Astrocyte (in vitro differentiated cells and primary cell): ENCODE measurements around the gene ATP10A. TPM values are rescaled to one million over a fixed set of nuclear protein-coding genes. Genes with fewer than 3 reads are reported as not detected.

Experiments
- DNase-seq: peaks from one replicate; pipeline ENCODE4 v3.0.0-alpha.2; 2010; ENCODE audit warnings: low read depth
- FAIRE-seq: peaks from 2 replicates; lab custom pipeline; 2011; peaks lifted over from hg19 to GRCh38; lab: Jason Lieb, UNC
- H2AFZ ChIP-seq: 2 replicates; pipeline ENCODE4 v1.6.0; 2012; ENCODE audit warnings: low read depth, low read length, inconsistent platforms
- H3K27ac ChIP-seq: 2 replicates; pipeline ENCODE4 v1.5.1; 2011; ENCODE audit warnings: low read depth, low read length, inconsistent platforms
- H3K27me3 ChIP-seq: 2 replicates; pipeline ENCODE4 v1.6.0; 2011; ENCODE audit warnings: low read length, inconsistent platforms; ENCODE audit not compliant: insufficient read depth
- H3K36me3 ChIP-seq: 2 replicates; pipeline ENCODE4 v1.5.1; 2011; ENCODE audit warnings: low read length, inconsistent platforms; ENCODE audit not compliant: insufficient read depth
- H3K4me1 ChIP-seq: 2 replicates; pipeline ENCODE4 v1.5.1; 2011; ENCODE audit warnings: low read length, inconsistent platforms; ENCODE audit not compliant: insufficient read depth
- H3K4me2 ChIP-seq: 2 replicates; pipeline ENCODE4 v1.6.0; 2012; ENCODE audit warnings: low read length, inconsistent platforms
- H3K4me3 ChIP-seq: 2 replicates; pipeline ENCODE4 v1.5.1; 2011; ENCODE audit warnings: low read depth, mild to moderate bottlenecking, low read length, inconsistent platforms; ENCODE audit not compliant: insufficient read depth
- H3K79me2 ChIP-seq: 2 replicates; pipeline ENCODE4 v1.6.0; 2012; ENCODE audit warnings: mild to moderate bottlenecking, low read length, inconsistent platforms; ENCODE audit not compliant: insufficient read depth
- H3K9ac ChIP-seq: 2 replicates; pipeline ENCODE4 v1.6.0; 2012; ENCODE audit warnings: mild to moderate bottlenecking, low read length, inconsistent platforms
- H3K9me3 ChIP-seq: 2 replicates; pipeline ENCODE4 v1.5.1; 2012; ENCODE audit warnings: low read depth, mild to moderate bottlenecking, low read length, inconsistent platforms; ENCODE audit not compliant: insufficient read depth
- H4K20me1 ChIP-seq: 2 replicates; pipeline ENCODE4 v1.6.0; 2012; ENCODE audit warnings: low read length, inconsistent platforms; ENCODE audit not compliant: insufficient read depth
- H3K27ac Mint-ChIP-seq: one replicate; pipeline ENCODE4 v1.8.0; 2021; ENCODE audit warnings: mild to moderate bottlenecking, mixed read lengths; ENCODE audit not compliant: unreplicated experiment
- H3K27me3 Mint-ChIP-seq: one replicate; pipeline ENCODE4 v1.8.0; 2021; ENCODE audit warnings: low read depth, mixed read lengths; ENCODE audit not compliant: unreplicated experiment
- H3K36me3 Mint-ChIP-seq: one replicate; pipeline ENCODE4 v1.8.0; 2021; ENCODE audit warnings: low read depth, mixed read lengths; ENCODE audit not compliant: unreplicated experiment
- H3K4me1 Mint-ChIP-seq: one replicate; pipeline ENCODE4 v1.8.0; 2021; ENCODE audit warnings: low read depth, mixed read lengths; ENCODE audit not compliant: unreplicated experiment
- H3K4me3 Mint-ChIP-seq: one replicate; pipeline ENCODE4 v1.8.0; 2021; ENCODE audit warnings: mild to moderate bottlenecking, moderate library complexity, mixed read lengths; ENCODE audit not compliant: unreplicated experiment
- H3K9me3 Mint-ChIP-seq: one replicate; pipeline ENCODE4 v1.8.0; 2021; ENCODE audit warnings: mild to moderate bottlenecking, mixed read lengths; ENCODE audit not compliant: unreplicated experiment
- EZH2 ChIP-seq: IDR thresholded peaks from 2 replicates; pipeline ENCODE4 v1.6.1; 2012; ENCODE audit warnings: mild to moderate bottlenecking, low read length, inconsistent platforms; ENCODE audit not compliant: insufficient read depth
- total RNA-seq: library from RNA; stranded (reverse); gene quantifications from 2 replicates; pipeline ENCODE4 v1.2.1, GENCODE V29; 2021
- TF ChIP-seq, protein P1 (sequence below): IDR thresholded peaks from 2 replicates; pipeline ENCODE4 v1.5.1; 2011; ENCODE audit warnings: low read depth, mild to moderate bottlenecking, inconsistent platforms, low read length, moderate library complexity; ENCODE audit not compliant: insufficient read depth

The ATP10A gene
- total RNA-seq, 1 donor from 2014 or later, result 21.1 TPM

DNA sequence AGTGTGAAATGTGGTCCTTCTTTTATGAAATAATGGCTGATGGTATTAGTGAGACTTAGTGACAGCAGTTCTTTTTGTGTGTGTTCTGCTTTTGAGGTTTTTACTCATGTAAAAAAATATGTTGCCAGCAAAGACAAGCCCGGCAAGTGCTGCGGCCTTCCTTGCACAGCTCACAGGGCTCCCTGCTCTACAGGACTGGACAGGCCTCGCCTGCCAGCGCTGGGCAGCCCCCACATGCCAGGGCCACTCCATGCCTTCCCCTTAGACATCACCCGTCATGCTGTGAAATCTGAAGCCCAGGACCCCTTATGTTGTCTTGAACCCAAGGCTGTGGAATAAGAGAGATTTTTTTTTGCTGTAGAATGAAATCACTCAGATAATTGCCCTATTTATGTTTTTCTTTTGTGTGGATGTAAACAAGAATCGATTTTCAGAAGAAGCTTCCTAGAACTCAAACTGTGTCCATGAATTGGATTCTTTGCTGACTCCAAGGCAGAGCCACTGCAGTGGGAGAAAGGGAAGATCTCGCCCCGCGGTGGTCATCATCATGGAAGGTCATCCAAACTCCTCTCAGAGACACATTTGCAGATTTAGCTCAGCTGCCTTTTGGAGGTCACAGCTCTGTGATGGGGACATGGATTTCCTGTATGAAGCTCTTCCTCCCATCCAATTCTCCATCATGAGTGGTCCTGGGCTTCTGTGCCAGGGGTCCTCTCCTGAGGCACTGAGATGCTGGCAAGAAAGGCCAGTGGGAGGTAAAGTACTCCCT lies 150.8 kb downstream of the ATP10A start:
- H4K20me1 ChIP-seq, result no peaks in the 10 kb centered on the region
- Mint-ChIP-seq H3K4me1 (no peaks in the 10 kb centered on the region), H3K9me3 (peaks cover 3% of the 10 kb centered on the region), H3K27ac (no peak overlapping the region), H3K36me3 (peaks cover 20% of the 10 kb centered on the region), H3K4me3 (no peak overlapping the region), H3K27me3 (peaks cover 11% of the 10 kb centered on the region)
- H3K4me2 ChIP-seq, result no peak overlapping the region
- H3K4me3 ChIP-seq, result no peak overlapping the region
- no peak overlapping the region for H2AFZ ChIP-seq
- H3K9ac ChIP-seq, result no peak overlapping the region
- FAIRE-seq (no peak), DNase-seq (no peak)
- H3K4me1 ChIP-seq, result no peaks in the 10 kb centered on the region
- no peak for TF ChIP-seq EZH2
- TF ChIP-seq, protein P1, sequence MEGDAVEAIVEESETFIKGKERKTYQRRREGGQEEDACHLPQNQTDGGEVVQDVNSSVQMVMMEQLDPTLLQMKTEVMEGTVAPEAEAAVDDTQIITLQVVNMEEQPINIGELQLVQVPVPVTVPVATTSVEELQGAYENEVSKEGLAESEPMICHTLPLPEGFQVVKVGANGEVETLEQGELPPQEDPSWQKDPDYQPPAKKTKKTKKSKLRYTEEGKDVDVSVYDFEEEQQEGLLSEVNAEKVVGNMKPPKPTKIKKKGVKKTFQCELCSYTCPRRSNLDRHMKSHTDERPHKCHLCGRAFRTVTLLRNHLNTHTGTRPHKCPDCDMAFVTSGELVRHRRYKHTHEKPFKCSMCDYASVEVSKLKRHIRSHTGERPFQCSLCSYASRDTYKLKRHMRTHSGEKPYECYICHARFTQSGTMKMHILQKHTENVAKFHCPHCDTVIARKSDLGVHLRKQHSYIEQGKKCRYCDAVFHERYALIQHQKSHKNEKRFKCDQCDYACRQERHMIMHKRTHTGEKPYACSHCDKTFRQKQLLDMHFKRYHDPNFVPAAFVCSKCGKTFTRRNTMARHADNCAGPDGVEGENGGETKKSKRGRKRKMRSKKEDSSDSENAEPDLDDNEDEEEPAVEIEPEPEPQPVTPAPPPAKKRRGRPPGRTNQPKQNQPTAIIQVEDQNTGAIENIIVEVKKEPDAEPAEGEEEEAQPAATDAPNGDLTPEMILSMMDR, result no peak
- peaks cover 3% of the 10 kb centered on the region for H3K36me3 ChIP-seq
- no peak overlapping the region for H3K27ac ChIP-seq
- no peaks in the 10 kb centered on the region for H3K27me3 ChIP-seq
- H3K9me3 ChIP-seq, result no peaks in the 10 kb centered on the region
- H3K79me2 ChIP-seq, result no peaks in the 10 kb centered on the region

DNA sequence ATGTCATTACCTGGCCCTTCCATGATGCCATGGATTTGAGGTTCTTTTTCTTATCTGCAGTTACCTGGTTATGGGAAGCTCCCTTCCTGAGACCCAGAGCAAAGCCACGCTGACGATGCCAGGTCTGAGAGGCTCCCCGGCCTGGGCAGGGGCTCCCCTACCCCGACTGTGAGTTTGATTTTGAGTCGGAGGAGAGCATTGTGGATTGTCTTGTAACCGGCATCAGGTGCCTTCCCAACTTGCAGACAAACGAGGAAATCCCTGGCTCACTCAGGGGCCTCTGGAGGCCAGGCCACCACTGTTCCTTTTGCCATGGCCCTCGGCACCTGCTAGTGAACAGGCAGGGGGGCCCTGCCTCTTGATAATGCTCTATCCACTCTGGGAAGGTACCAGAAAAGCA lies 151.4 kb downstream of the ATP10A start:
- TF ChIP-seq, protein P1, result no peak
- TF ChIP-seq EZH2, result no peak
- Histone ChIP-seq H3K27ac (no peak overlapping the region), H3K36me3 (peaks cover 3% of the 10 kb centered on the region), H4K20me1 (no peaks in the 10 kb centered on the region), H3K9me3 (no peaks in the 10 kb centered on the region), H3K4me1 (no peaks in the 10 kb centered on the region), H3K9ac (no peak overlapping the region), H2AFZ (no peak overlapping the region), H3K27me3 (no peaks in the 10 kb centered on the region), H3K79me2 (no peaks in the 10 kb centered on the region), H3K4me2 (no peak overlapping the region), H3K4me3 (no peak overlapping the region)
- H3K27ac Mint-ChIP-seq, result no peak overlapping the region
- H3K9me3 Mint-ChIP-seq, result peaks cover 3% of the 10 kb centered on the region
- DNase-seq, result no peak
- peaks cover 11% of the 10 kb centered on the region for H3K27me3 Mint-ChIP-seq
- no peak overlapping the region for H3K4me3 Mint-ChIP-seq
- no peak for FAIRE-seq
- no peaks in the 10 kb centered on the region for H3K4me1 Mint-ChIP-seq
- peaks cover 20% of the 10 kb centered on the region for H3K36me3 Mint-ChIP-seq

DNA sequence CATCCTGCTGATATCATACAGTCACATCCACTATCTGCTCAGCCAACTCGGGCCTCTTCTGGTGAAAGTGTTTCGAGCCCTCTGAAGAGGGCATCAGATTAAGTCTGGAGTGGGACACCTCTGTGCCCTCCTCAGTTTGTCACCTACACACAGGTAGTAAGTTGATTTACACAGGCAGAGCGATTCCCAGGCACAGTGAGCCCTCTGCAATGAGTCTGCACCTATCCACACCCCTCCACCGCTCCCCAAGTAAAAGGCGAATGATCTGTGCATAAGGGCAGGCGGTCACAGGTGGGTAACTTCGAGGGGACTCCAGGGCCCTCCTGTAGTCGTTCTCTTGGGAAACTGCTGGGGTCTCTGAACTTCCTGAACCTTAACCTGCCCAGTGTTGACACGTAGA lies 152.0 kb downstream of the ATP10A start:
- H3K9ac ChIP-seq, result no peak overlapping the region

More for the DNA sequence above, 152.0 kb downstream of the ATP10A start:
- Histone ChIP-seq H3K4me2 (no peak overlapping the region), H3K4me3 (no peak overlapping the region), H4K20me1 (no peaks in the 10 kb centered on the region), H2AFZ (no peak overlapping the region), H3K4me1 (no peaks in the 10 kb centered on the region), H3K79me2 (no peaks in the 10 kb centered on the region), H3K36me3 (peaks cover 3% of the 10 kb centered on the region), H3K27ac (no peak overlapping the region), H3K27me3 (no peaks in the 10 kb centered on the region), H3K9me3 (no peaks in the 10 kb centered on the region)
- Mint-ChIP-seq H3K4me3 (no peak overlapping the region), H3K36me3 (peaks cover 21% of the 10 kb centered on the region), H3K27me3 (peaks cover 11% of the 10 kb centered on the region), H3K9me3 (peaks cover 3% of the 10 kb centered on the region), H3K4me1 (no peaks in the 10 kb centered on the region), H3K27ac (no peak overlapping the region)
- FAIRE-seq (no peak), DNase-seq (no peak)
- TF ChIP-seq EZH2, result no peak
- TF ChIP-seq, protein P1, result no peak
